ENCODE data around the gene ARHGEF17. TPM values are rescaled to one million over a fixed set of nuclear protein-coding genes. Genes with fewer than 3 reads are reported as not detected.

The ARHGEF17 gene
- total and polyA plus RNA-seq, 2 of the 13 experiments (the other 11 are each of a cell fraction or from before 2014, with no cell fraction given), result 10.7 to 28.8 TPM

- ChIA-PET POLR2A (no interaction called here), CTCF (ENCODE audit: low intra/inter-chr PET ratio, low total read pairs) (interaction anchor here (1.6 kb wide), 1 partner anchor 258 kb away, joined by 6 read pairs; no protein-coding TSS in a partner anchor)
- no peaks in the 10 kb centered on the region for H4K20me1 ChIP-seq (ENCODE audit: insufficient read depth, low read length)
- H3K9me3 ChIP-seq (ENCODE audit: low read length), result no peaks in the 10 kb centered on the region
- no peak overlapping the region for H3K9ac ChIP-seq (ENCODE audit: insufficient read depth, low read depth, low read length)
- H3K4me2 ChIP-seq (ENCODE audit: low read depth, low read length), result no peak overlapping the region
- H3K27me3 ChIP-seq (ENCODE audit: control insufficient read depth in 1 of 2, insufficient read depth in 2 of 2, low read length in 2 of 2), result no peaks in the 10 kb centered on the region
- no peak for DNase-seq (ENCODE audit: low spot score)
- H3K4me3 ChIP-seq (replicated peaks in 1 of 3; ENCODE audit: insufficient read depth in 1 of 3, low read depth in 2 of 3, low read length in 3 of 3), result no peak overlapping the region
- H3K4me1 ChIP-seq (ENCODE audit: insufficient read depth, low read length), result peaks cover 8% of the 10 kb centered on the region
- TF ChIP-seq HNF4G (IDR thresholded peaks at IDR 0.05; ENCODE audit: borderline replicate concordance, low read depth, low read length) (no peak), HNF4G (CRISPR knock-in tag; IDR thresholded peaks at IDR 0.05; ENCODE audit: borderline replicate concordance, low read depth) (no peak), ZNF7 (CRISPR knock-in tag; IDR thresholded peaks at IDR 0.05) (0 out of 2 replicates have a peak, but pooled peaks have one; percentile 13), STAG1 (CRISPR knock-in tag; IDR thresholded peaks at IDR 0.05) (0 out of 2 replicates have a peak, but pooled peaks have one; percentile 13), ZNF768 (CRISPR knock-in tag; IDR thresholded peaks at IDR 0.05) (peak; percentile 52; the same call in 1 of the 2 replicates), CTCF (CRISPR knock-in tag; IDR thresholded peaks at IDR 0.05) (0 out of 2 replicates have a peak, but pooled peaks have one; percentile 24), SNAPC5 (CRISPR knock-in tag; IDR thresholded peaks at IDR 0.05; ENCODE audit: borderline replicate concordance) (no peak), NR2F1 (CRISPR knock-in tag; IDR thresholded peaks at IDR 0.05) (no peak)
- peak; percentile 21 for FAIRE-seq
- in situ Hi-C loops (cut with HindIII; ENCODE audit: extremely low pct_ligation_motif_present, low pct_unique_long_range_greater_than_20kb), result loop anchor here (5.0 to 10.0 kb wide), 2 partner anchors 222 to 259 kb away; no protein-coding TSS in a partner anchor
- H3K79me2 ChIP-seq (ENCODE audit: insufficient read depth, low read length), result no peaks in the 10 kb centered on the region
- intact Hi-C loops (cut with micrococcal nuclease; ENCODE audit: unreplicated experiment), result loop anchor here (2.0 to 10.0 kb wide), 3 partner anchors 222 to 529 kb away; no protein-coding TSS in a partner anchor
- no peak overlapping the region for H3K27ac ChIP-seq (ENCODE audit: extremely low read length, insufficient read depth, low read length)
- no peak for ATAC-seq
- no peak overlapping the region for H2AFZ ChIP-seq (ENCODE audit: low read length)
- no TSS peak for BruUV-seq (replicated peaks)
- WGBS (ENCODE audit: low lambda C conversion rate), result 56% methylated on average over 1 of the region's 1 CpG
- H3K36me3 ChIP-seq (replicated peaks in 1 of 2; ENCODE audit: control insufficient read depth in 1 of 2, insufficient read depth in 2 of 2, low read length in 2 of 2), result peaks cover 3 to 10% of the 10 kb centered on the region in 2 experiments; a peak in 4 of 5 replicates
Measured at GRCh38 chr11:73402834-73403185, 94.7 kb downstream of the ARHGEF17 start.

Measured in HepG2 (cell line).